Measurements from ENCODE around the gene MTOR.

GRCh38 chr1:11158720-11159321, 103.5 kb downstream of the MTOR start:
- TF ChIP-seq CTCF (IDR thresholded peaks at IDR 0.05) (no peak), EZH2 (IDR thresholded peaks at IDR 0.05; ENCODE audit: borderline replicate concordance, insufficient read depth, low read depth, low read length, poor library complexity, severe bottlenecking) (no peak)
